Measurements from ENCODE around the gene FRMD4A. TPM values are rescaled to one million over a fixed set of nuclear protein-coding genes. Genes with fewer than 3 reads are reported as not detected.
"Not testable (repeated sequence)": the region's sequence is repeated elsewhere in the genome, so short reads cannot be mapped to it uniquely, and the experiment has no call there.

The FRMD4A gene
- total RNA-seq, 1 donor from 2014 or later, result 20.2 TPM

- H3K27ac Mint-ChIP-seq, result peak overlapping the region; percentile 59
- H3K4me3 ChIP-seq, result no peak overlapping the region
- H3K9ac ChIP-seq, result no peak overlapping the region
- no peak overlapping the region for H3K4me2 ChIP-seq
- H3K36me3 Mint-ChIP-seq, result peaks cover 9% of the 10 kb centered on the region
- peaks cover 64% of the 10 kb centered on the region for H3K4me1 Mint-ChIP-seq
- no peak for TF ChIP-seq EZH2phosphoT487 (IDR thresholded peaks at IDR 0.05)
- TF ChIP-seq CTCF (IDR thresholded peaks at IDR 0.05), result no peak
- TF ChIP-seq EZH2 (IDR thresholded peaks at IDR 0.05), result no peak
- peaks cover 13% of the 10 kb centered on the region for H3F3A ChIP-seq (ENCODE audit: low read depth)
- H3K27ac ChIP-seq, result no peak overlapping the region
- peaks cover 3% of the 10 kb centered on the region for H3K27me3 Mint-ChIP-seq (ENCODE audit: insufficient read depth, low read depth)
- no peak overlapping the region for H2AFZ ChIP-seq (replicated peaks)
- H3K4me1 ChIP-seq, result peaks cover 38% of the 10 kb centered on the region
- H3K9me3 Mint-ChIP-seq, result no peaks in the 10 kb centered on the region
- H3K79me2 ChIP-seq (ENCODE audit: low read depth), result peaks cover 3% of the 10 kb centered on the region
- no peaks in the 10 kb centered on the region for H3K9me3 ChIP-seq (ENCODE audit: low read depth)
- H3K27me3 ChIP-seq, result no peaks in the 10 kb centered on the region
- H3K4me3 Mint-ChIP-seq, result no peak overlapping the region
- no peaks in the 10 kb centered on the region for H4K20me1 ChIP-seq (ENCODE audit: low read depth)
- DNase-seq (ENCODE audit: low spot score), result no peak
- no peaks in the 10 kb centered on the region for H3K36me3 ChIP-seq
These were observed 500.9 kb downstream of the FRMD4A start for GRCh38 chr10:13829790-13830189.

- H3K27me3 Mint-ChIP-seq (ENCODE audit: insufficient read depth, low read depth); H3K27ac Mint-ChIP-seq: not testable (repeated sequence)
- peaks cover 27% of the 10 kb centered on the region for H3K4me1 ChIP-seq
These were observed 502.4 kb downstream of the FRMD4A start for GRCh38 chr10:13828284-13828683.

GRCh38 chr10:13827076-13827797, 503.5 kb downstream of the FRMD4A start:
- no peak overlapping the region for H3K27ac ChIP-seq
- peaks cover 15% of the 10 kb centered on the region for H3F3A ChIP-seq (ENCODE audit: low read depth)
- Mint-ChIP-seq H3K36me3 (peaks cover 13% of the 10 kb centered on the region), H3K27ac (peak overlapping the region; percentile 65), H3K9me3 (no peaks in the 10 kb centered on the region), H3K4me3 (no peak overlapping the region), H3K27me3 (ENCODE audit: insufficient read depth, low read depth) (peaks cover 6% of the 10 kb centered on the region), H3K4me1 (peaks cover 58% of the 10 kb centered on the region)
- H2AFZ ChIP-seq (replicated peaks), result no peak overlapping the region
- no peaks in the 10 kb centered on the region for H3K36me3 ChIP-seq
- TF ChIP-seq CTCF (IDR thresholded peaks at IDR 0.05) (no peak), EZH2phosphoT487 (IDR thresholded peaks at IDR 0.05) (no peak), EZH2 (IDR thresholded peaks at IDR 0.05) (no peak)
- peaks cover 34% of the 10 kb centered on the region for H3K4me1 ChIP-seq
- H3K9me3 ChIP-seq (ENCODE audit: low read depth), result no peaks in the 10 kb centered on the region
- H3K9ac ChIP-seq, result no peak overlapping the region
- no peaks in the 10 kb centered on the region for H3K79me2 ChIP-seq (ENCODE audit: low read depth)
- no peaks in the 10 kb centered on the region for H3K27me3 ChIP-seq
- no peak overlapping the region for H3K4me3 ChIP-seq
- H3K4me2 ChIP-seq, result no peak overlapping the region
- peaks cover 17% of the 10 kb centered on the region for H4K20me1 ChIP-seq (ENCODE audit: low read depth)
- no peak for DNase-seq (ENCODE audit: low spot score)

More at GRCh38 chr10:13828284-13828683, 502.4 kb downstream of the FRMD4A start:
- not testable (repeated sequence) for H3K79me2 ChIP-seq (ENCODE audit: low read depth); H3K27ac ChIP-seq; H3K9me3 Mint-ChIP-seq; H3K4me3 Mint-ChIP-seq; H3K4me3 ChIP-seq; H3K27me3 ChIP-seq; H3K9me3 ChIP-seq (ENCODE audit: low read depth); H4K20me1 ChIP-seq (ENCODE audit: low read depth); H2AFZ ChIP-seq (replicated peaks); H3K9ac ChIP-seq; DNase-seq (ENCODE audit: low spot score); H3K36me3 ChIP-seq; H3K4me2 ChIP-seq
- peaks cover 17% of the 10 kb centered on the region for H3F3A ChIP-seq (ENCODE audit: low read depth)
- peaks cover 57% of the 10 kb centered on the region for H3K4me1 Mint-ChIP-seq
- peaks cover 13% of the 10 kb centered on the region for H3K36me3 Mint-ChIP-seq

- Histone ChIP-seq H3K27ac (no peak overlapping the region), H2AFZ (replicated peaks) (no peak overlapping the region), H3K36me3 (no peaks in the 10 kb centered on the region), H4K20me1 (ENCODE audit: low read depth) (peaks cover 33% of the 10 kb centered on the region), H3K79me2 (ENCODE audit: low read depth) (no peaks in the 10 kb centered on the region), H3K4me2 (peak overlapping the region; percentile 25), H3K4me3 (no peak overlapping the region), H3K9ac (no peak overlapping the region), H3K4me1 (peaks cover 34% of the 10 kb centered on the region), H3K27me3 (no peaks in the 10 kb centered on the region), H3K9me3 (ENCODE audit: low read depth) (no peaks in the 10 kb centered on the region), H3F3A (ENCODE audit: low read depth) (peaks cover 5% of the 10 kb centered on the region)
- H3K4me1 Mint-ChIP-seq, result peaks cover 62% of the 10 kb centered on the region
- peaks cover 11% of the 10 kb centered on the region for H3K36me3 Mint-ChIP-seq
- H3K27ac Mint-ChIP-seq, result peak overlapping the region; percentile 23
- H3K27me3 Mint-ChIP-seq (ENCODE audit: insufficient read depth, low read depth), result peaks cover 6% of the 10 kb centered on the region
- no peak for TF ChIP-seq EZH2phosphoT487 (IDR thresholded peaks at IDR 0.05)
- TF ChIP-seq CTCF (IDR thresholded peaks at IDR 0.05), result no peak
- TF ChIP-seq EZH2 (IDR thresholded peaks at IDR 0.05), result no peak
- no peak overlapping the region for H3K4me3 Mint-ChIP-seq
- DNase-seq (ENCODE audit: low spot score), result no peak
- H3K9me3 Mint-ChIP-seq, result no peaks in the 10 kb centered on the region
These were observed 506.9 kb downstream of the FRMD4A start for GRCh38 chr10:13823709-13824405.

Measured in neural progenitor cell (in vitro differentiated cells).